Endothelial cell (in vitro differentiated cells): ENCODE data around the gene PSORS1C1. TPM values are rescaled to one million over a fixed set of nuclear protein-coding genes. Genes with fewer than 3 reads are reported as not detected.

Source experiments
- DNase-seq: peaks from one replicate; pipeline ENCODE4 v3.0.0; 2021; ENCODE audit warnings: low spot score
- H3K27ac Mint-ChIP-seq: one replicate; pipeline ENCODE4 v1.8.0; 2021; ENCODE audit warnings: mixed read lengths, inconsistent platforms; ENCODE audit not compliant: unreplicated experiment
- H3K27me3 Mint-ChIP-seq: one replicate; pipeline ENCODE4 v1.8.0; 2021; ENCODE audit warnings: mild to moderate bottlenecking, moderate library complexity, mixed read lengths, inconsistent platforms; ENCODE audit not compliant: unreplicated experiment
- H3K36me3 Mint-ChIP-seq: one replicate; pipeline ENCODE4 v1.8.0; 2021; ENCODE audit warnings: mild to moderate bottlenecking, low read depth, mixed read lengths, inconsistent platforms; ENCODE audit not compliant: unreplicated experiment
- H3K4me1 Mint-ChIP-seq: one replicate; pipeline ENCODE4 v1.8.0; 2021; ENCODE audit warnings: mild to moderate bottlenecking, mixed read lengths, inconsistent platforms; ENCODE audit not compliant: unreplicated experiment
- H3K4me3 Mint-ChIP-seq: one replicate; pipeline ENCODE4 v1.8.0; 2021; ENCODE audit warnings: mild to moderate bottlenecking, mixed read lengths, inconsistent platforms; ENCODE audit not compliant: unreplicated experiment
- H3K9me3 Mint-ChIP-seq: one replicate; pipeline ENCODE4 v1.8.0; 2021; ENCODE audit warnings: mixed read lengths, inconsistent platforms; ENCODE audit not compliant: unreplicated experiment
- CTCF ChIP-seq: fragments of 200-600 bp; sonication (generic); IDR thresholded peaks from one replicate; pipeline ENCODE4 v1.5.0; 2021; ENCODE audit warnings: antibody characterized with exemption; ENCODE audit not compliant: unreplicated experiment
- total RNA-seq: library from RNA; stranded (reverse); fragmentation: NEBNext Ultra II Directional; extraction: Animal tissue kit (Norgen Biotek cat#: 25700); gene quantifications from one replicate; pipeline ENCODE4 v1.2.1, GENCODE V29; 2021; ENCODE audit not compliant: unreplicated experiment

The PSORS1C1 gene
- total RNA-seq, 1 donor from 2014 or later = 0.54 TPM

GRCh38 chr6:31107052-31107451, 7.5 kb upstream of the PSORS1C1 start:
- H3K27me3 Mint-ChIP-seq = peaks cover 8% of the 10 kb centered on the region
- H3K4me3 Mint-ChIP-seq = no peak overlapping the region
- no peak for DNase-seq
- no peak for TF ChIP-seq CTCF
- H3K9me3 Mint-ChIP-seq = no peaks in the 10 kb centered on the region
- no peaks in the 10 kb centered on the region for H3K4me1 Mint-ChIP-seq
- no peak overlapping the region for H3K27ac Mint-ChIP-seq
- no peaks in the 10 kb centered on the region for H3K36me3 Mint-ChIP-seq

- Mint-ChIP-seq H3K9me3 (no peaks in the 10 kb centered on the region), H3K27ac (no peak overlapping the region), H3K4me3 (no peak overlapping the region), H3K4me1 (peaks cover 12% of the 10 kb centered on the region), H3K36me3 (no peaks in the 10 kb centered on the region), H3K27me3 (peaks cover 17% of the 10 kb centered on the region)
- TF ChIP-seq CTCF = no peak
- DNase-seq = no peak
Measured at GRCh38 chr6:31110825-31111582, 3.6 kb upstream of the PSORS1C1 start.

- no peak for TF ChIP-seq CTCF
- H3K4me1 Mint-ChIP-seq = peaks cover 12% of the 10 kb centered on the region
- no peak for DNase-seq
- no peak overlapping the region for H3K4me3 Mint-ChIP-seq
- H3K9me3 Mint-ChIP-seq = no peaks in the 10 kb centered on the region
- H3K36me3 Mint-ChIP-seq = no peaks in the 10 kb centered on the region
- H3K27ac Mint-ChIP-seq = no peak overlapping the region
- peaks cover 18% of the 10 kb centered on the region for H3K27me3 Mint-ChIP-seq
Measured at GRCh38 chr6:31111712-31112111, 2.9 kb upstream of the PSORS1C1 start.

GRCh38 chr6:31112478-31112877, 2.1 kb upstream of the PSORS1C1 start, which contains the start of gene C6orf15:
C6orf15 (minus strand) TSS chr6:31112575; CDS start chr6:31112555, 20 bp downstream.
- no peak within 1 kb of the TSS for H3K4me3 Mint-ChIP-seq
- H3K27me3 Mint-ChIP-seq = peaks cover 18% of the 10 kb centered on the region
- no peak within 1 kb of the TSS for H3K27ac Mint-ChIP-seq

More at GRCh38 chr6:31112478-31112877, 2.1 kb upstream of the PSORS1C1 start, which contains the start of gene C6orf15:
- DNase-seq = no peak
- no peak for TF ChIP-seq CTCF
- Mint-ChIP-seq H3K4me1 (peaks cover 12% of the 10 kb centered on the region), H3K9me3 (no peaks in the 10 kb centered on the region), H3K36me3 (no peaks in the 10 kb centered on the region)
